NCI-H1092 treated with DMSO at 0.1 percent for 48 hours (cell line): ENCODE results near the gene PCID2.
"Not testable (repeated sequence)": the region's sequence is repeated elsewhere in the genome, so short reads cannot be mapped to it uniquely, and the experiment has no call there.

Experiments used
- DNase-seq: peaks from one replicate; lab custom pipeline; 2025; lab: John Stamatoyannopoulos, UW

PCID2 gene

GRCh38 chr13:113208421-113209335, at the start of gene PCID2:
TSS of gene PCID2 (minus strand) at chr13:113208669. CDS start at chr13:113208634, 35 bp downstream.
- DNase-seq, result peak; percentile 90

GRCh38 chr13:113257908-113258307, 49.4 kb upstream of the PCID2 start:
- not testable (repeated sequence) for DNase-seq

- DNase-seq, result no peak
These were observed 44.1 kb upstream of the PCID2 start for GRCh38 chr13:113252516-113253095.

DNA sequence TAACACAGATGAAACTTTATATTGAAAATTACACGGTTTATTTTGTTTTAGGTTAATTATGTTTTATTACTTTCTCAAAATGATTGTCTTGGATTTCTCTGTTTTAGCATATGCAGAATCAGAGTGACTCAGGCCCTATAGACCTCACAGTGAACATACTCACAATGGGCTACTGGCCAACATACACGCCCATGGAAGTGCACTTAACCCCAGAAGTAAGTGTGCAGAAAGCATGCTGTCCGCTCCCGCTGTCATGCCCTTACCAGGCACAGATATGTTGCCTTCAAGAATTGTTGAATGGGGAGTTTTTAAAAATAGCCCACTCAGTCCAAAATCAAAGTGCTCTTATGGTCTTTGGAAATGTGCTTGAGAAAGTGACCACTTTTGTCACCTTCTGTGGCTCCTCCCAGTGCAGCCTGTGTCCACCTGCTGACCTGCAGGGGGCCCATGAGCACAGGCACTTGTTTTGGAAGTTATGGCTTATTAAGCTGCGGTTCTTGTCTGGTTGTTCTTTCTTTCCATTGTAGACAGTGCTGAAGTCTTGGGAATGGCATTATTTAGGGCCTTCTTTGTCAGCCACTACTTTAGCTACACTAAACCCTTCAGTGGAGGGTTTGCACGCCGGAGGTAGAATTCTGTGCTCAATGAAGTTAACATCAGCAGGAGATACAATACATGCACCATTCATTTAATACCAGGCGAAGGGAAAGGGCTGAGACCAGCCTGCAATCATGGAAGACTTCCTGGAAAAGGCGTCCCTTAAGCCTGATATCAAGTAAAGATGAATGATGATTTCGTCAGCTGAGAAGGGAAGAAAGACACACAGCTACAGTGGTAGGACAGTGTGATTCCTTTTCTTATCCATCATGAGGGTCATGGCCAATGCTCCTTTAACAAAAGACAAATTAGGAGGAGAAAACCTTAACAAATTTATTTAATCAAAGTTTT, 37.7 kb upstream of the PCID2 start:
- DNase-seq, result no peak

DNA sequence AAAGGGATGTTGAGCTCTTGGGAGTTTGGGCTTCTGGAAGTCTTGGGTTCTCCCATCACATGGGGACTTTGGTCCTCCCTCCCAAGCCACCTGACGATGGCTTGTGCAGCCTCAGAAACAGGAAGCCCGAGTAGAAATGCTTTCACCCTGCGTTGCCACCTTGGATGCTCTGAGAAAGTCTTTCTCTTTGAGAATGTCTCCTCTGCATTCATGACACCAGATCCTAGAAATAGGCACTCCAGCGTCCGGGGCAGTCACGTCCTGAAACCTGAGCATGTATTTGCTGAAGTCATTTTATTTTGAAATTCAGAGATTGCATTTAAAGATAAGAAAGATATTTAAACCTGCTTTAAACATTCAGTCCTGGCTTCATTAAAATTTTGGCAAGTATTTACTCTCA, 35.4 kb upstream of the PCID2 start:
- DNase-seq, result no peak

- DNase-seq, result not testable (repeated sequence)
These were observed 33.2 kb upstream of the PCID2 start for GRCh38 chr13:113241623-113242022.

- no peak for DNase-seq
These were observed 31.5 kb upstream of the PCID2 start for GRCh38 chr13:113239986-113240385.

- DNase-seq, result no peak
These were observed 30.9 kb upstream of the PCID2 start for GRCh38 chr13:113239357-113239756.

- no peak for DNase-seq
These were observed 30.1 kb upstream of the PCID2 start for GRCh38 chr13:113238536-113238935.

DNA sequence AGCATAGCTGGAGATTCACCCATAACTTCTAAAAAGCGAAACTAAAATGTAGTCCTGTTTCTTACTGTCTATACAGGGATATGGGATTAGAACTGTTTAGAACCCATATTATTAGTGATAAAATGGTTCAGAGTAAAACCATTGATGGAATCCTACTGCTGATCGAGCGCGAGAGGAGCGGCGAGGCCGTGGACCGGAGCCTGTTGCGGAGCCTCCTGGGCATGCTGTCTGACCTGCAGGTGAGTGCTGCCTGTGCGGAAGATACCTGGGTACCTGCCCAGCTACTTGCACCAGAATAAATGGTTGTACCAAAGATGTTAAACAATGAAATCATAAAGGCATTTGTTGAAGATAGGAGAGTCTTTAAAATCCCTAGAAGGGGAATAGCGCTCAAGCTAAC, 24.6 kb upstream of the PCID2 start:
- DNase-seq, result no peak

DNA sequence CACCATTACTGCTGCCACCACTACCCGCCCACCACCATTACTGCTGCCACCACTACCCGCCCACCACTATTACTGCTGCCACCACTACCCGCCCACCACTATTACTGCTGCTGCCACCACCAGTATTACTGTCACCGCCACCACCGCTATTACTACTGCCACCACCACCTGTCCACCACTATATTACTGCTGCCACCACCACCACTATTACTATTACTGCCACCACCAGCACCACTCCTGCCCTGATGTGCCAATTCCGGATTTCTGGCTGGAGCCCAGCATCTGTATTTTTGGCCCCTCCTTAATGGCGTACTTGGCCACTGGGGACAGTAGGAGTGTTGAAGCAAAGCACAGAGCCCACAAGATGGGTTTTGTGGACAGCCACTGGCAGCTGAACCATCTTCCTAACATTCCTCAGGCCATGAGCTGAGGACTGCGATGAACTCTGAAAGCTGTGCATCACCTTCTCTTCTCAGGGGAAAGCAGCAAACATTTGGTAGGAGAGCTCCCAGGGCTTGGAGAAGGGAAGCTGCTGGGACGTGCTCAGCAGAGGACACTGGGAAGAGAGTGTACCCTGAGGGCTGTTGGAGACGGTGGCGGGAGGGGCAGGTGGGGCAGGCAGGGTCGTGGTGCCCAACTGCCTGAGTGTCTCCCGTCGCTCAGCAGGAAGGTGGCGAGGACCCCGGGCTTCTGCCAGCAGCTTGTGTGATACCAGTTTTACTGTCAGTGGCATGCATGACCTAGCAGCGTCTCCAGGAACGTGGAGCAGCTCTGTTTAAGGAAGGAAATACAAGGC, 23.9 kb upstream of the PCID2 start:
- DNase-seq, result no peak

- no peak for DNase-seq
These were observed 23.1 kb upstream of the PCID2 start for GRCh38 chr13:113231306-113232207.

- DNase-seq, result no peak
These were observed 21.3 kb upstream of the PCID2 start for GRCh38 chr13:113229791-113230190.

DNA sequence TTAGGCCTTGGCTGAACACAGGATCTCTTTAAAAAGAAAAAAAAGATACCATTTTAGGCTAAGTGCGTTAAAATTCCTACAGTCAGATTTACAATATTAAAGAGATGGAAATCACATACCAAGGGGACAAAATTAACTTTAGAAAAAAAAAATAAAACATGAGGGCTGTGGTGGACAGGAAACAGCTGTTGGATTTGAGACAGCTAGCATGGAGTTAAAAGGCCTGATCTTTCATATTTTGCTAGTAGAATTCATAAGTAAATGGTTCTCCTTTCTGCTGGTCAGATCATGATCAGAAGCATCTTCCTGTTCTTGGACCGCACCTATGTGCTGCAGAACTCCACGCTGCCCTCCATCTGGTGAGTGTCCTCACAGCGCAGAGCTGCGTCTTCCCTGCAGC, 20.7 kb upstream of the PCID2 start:
- no peak for DNase-seq

DNA sequence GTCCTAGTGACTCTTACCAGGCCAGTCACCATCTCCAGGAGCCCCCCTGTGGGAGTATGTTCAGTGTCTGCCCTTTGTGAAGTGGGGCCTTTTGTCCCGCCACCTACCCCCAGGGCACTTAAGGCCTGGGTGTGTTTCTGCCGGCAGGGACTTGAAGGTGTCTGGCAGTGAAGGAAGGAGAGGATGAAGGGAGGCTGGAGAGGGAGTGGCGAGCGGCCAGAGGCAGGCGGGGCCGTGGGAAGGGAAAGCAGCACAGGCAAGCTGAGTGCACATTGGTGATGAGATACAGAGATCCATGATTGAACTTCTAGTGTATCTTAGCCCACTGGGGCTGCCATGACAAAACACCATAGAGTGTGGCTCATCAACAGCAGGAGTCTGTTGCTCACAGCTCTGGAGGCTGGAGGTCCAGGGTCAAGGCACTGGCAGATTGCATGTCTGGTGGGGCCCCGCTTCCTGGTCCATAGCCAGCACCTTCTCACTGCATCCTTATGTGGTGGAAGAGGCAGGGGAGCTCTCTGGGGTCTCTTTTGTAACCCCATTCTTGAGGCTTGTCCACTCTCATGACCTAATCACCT, 18.5 kb upstream of the PCID2 start:
- DNase-seq, result no peak

DNA sequence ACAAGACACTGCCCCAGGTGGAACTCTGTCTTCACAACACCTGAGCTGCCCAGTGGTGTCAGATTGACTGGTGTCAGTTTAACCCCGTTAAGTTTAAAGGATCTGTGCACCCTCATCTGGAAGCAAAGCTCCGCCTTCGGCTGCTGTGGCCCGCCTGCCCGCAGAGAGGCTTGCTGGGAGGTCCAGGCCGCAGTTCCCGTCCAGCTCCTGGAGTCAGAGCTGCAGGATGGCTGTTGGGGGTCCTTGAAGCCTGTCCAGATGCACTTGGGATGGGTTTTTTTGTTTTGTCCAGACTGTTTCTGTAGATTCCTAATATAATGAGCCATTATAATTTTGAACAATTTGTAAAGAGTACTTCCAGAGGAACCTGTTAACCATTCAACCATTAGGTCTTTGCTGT, 17.0 kb upstream of the PCID2 start:
- DNase-seq, result no peak

- no peak for DNase-seq
These were observed 16.0 kb upstream of the PCID2 start for GRCh38 chr13:113224486-113224885.

GRCh38 chr13:113223070-113223469, 14.6 kb upstream of the PCID2 start:
- no peak for DNase-seq

DNA sequence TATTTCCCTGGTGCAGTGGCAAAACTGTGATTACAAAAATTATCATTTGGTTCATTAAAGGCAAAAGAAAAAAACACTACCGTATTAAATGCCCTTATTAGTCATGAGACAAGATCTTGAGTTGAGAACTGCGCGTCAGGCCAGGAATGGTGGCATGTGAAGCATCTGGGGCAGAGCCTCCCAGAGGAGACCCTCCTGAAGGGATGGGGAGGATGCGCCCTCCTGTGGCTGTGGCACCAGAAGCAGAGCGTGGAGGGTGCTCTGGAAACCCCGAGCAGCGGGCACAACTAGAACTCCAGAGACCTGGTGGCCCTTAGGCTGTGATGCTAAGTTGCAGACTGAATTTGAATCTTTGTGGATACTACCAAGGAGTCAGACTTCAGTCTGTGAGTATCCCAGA, 12.4 kb upstream of the PCID2 start:
- DNase-seq, result no peak

DNA sequence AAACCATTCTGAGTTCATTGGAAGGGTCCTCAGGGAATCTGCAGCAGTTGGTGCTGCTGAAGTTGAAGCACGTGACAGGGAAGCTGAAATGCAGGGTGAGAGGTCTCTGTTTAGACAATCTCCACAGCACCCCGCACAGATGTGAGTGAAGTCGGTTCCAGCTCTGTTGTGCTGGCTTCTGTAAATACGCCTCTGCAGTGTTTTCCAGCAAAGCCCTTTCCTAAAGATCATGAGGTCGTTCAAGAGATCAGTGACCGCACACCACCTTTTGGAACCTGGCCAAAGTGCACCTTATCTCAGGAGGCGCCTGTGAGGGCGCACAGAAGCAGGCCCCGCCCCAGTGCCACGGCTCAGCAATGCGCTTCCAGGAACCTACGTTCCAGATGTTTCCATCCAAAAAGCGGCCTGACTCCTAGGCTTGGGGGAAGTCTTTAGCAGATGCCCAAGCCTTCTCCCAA, 11.7 kb upstream of the PCID2 start:
- no peak for DNase-seq
